ENCODE results near the gene GSTM2. TPM values are rescaled to one million over a fixed set of nuclear protein-coding genes. Genes with fewer than 3 reads are reported as not detected.

GSTM2 gene
- total RNA-seq, 1 experiment from 2014 or later: 10.7 TPM

DNA sequence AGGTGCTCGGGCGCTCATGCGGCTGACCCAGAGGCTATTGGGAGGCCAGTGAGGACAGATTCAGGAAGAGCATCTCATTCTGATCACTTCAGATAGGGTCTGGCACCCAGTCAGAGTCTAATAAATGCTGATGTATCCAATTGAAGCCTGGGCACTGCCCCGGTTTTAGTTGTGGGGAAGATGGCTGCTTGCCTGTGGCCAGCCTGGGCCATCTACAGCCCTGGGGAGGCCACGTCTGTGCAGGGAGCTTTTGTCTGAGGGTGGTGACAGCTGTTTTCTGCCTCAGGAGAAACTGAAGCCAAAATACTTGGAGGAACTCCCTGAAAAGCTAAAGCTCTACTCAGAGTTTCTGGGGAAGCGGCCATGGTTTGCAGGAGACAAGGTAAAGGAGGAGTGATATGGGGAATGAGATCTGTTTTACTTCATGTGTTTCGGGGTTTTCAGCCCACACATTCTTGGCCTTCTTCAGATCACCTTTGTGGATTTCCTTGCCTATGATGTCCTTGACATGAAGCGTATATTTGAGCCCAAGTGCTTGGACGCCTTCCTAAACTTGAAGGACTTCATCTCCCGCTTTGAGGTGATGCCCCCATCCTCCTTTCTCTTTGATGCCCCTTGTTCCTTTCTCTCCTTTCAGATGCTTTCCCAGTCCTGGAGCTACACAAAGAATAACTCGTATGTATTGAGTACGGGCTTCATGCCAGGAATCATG lies 47.0 kb downstream of the GSTM2 start:
- DNase-seq (ENCODE audit: low read depth): no peak

DNA sequence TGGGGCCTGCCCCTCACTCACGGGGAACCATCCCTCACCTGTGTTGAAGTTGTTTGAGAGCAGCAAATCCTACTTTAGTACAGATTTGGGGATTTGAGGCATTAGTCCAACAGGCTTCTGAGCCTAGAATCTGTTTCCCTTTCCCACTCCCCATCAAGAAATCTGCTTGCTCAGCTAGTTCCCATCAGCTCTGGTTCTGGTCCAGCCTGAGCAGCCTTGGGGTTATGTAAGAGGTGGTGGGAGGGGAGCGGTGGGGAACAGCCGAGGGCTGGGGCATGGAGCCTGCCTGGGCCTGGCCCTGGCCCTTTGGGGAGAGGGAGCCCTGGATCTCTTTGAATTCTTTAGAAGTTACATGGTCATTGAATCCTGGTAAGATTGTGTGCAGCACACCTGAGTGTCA lies 48.3 kb downstream of the GSTM2 start:
- DNase-seq (ENCODE audit: low read depth): no peak

DNA sequence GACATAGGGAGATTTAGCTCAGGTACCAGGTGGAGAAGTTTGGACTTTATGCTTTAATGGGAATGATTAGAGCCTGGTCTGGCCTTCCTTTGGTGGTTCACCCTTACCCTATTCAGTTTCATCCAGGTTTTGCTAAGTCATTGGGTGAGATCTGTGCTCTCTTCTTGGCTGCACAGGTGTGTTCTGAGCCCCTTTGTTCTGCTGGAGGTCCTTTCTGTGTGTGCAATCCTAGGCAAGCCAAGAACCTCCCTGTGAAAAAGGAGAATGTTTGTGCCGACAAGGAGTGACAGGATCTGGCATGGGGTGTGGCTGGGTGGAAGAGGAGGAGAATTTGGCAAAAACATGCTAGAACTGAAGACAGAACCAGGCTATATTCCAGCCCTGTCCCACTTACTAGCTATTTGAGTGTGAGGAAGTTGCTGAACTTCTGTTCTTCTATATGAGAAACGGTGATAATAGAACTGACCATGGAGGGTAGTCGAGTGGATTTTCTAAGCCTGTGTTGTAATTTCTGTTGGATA lies 48.8 kb downstream of the GSTM2 start:
- DNase-seq (ENCODE audit: low read depth): no peak

- DNase-seq (ENCODE audit: low read depth): no peak
Measured at GRCh38 chr1:109717729-109718128, 49.9 kb downstream of the GSTM2 start.

- peak; percentile 68 for DNase-seq (ENCODE audit: low read depth)
Measured at GRCh38 chr1:109718495-109718894, 50.6 kb downstream of the GSTM2 start.

GRCh38 chr1:109719337-109719837 lies 51.5 kb downstream of the GSTM2 start:
- peak; percentile 45 for DNase-seq (ENCODE audit: low read depth)

GRCh38 chr1:109721042-109721441 lies 53.2 kb downstream of the GSTM2 start:
- DNase-seq (ENCODE audit: low read depth): no peak

- DNase-seq (ENCODE audit: low read depth): no peak
Measured at GRCh38 chr1:109721971-109722370, 54.1 kb downstream of the GSTM2 start.

- DNase-seq (ENCODE audit: low read depth): no peak
Measured at GRCh38 chr1:109722908-109723691, 55.2 kb downstream of the GSTM2 start.

Other genes starting within 250 kb of the GSTM2 start
- gene PSMA5, start 241.6 kb upstream of the GSTM2 start, total RNA-seq (2014; rRNA removed; shearing (Covaris generic)): 119 and 162 TPM in 2 replicates
- gene SYPL2, start 201.5 kb upstream of the GSTM2 start, total RNA-seq (2014; rRNA removed; shearing (Covaris generic)): 0.05 TPM in 1 of 2 replicates, not detected in the other
- 2.4 and 5.0 TPM in 2 replicates for gene ATXN7L2, start 184.2 kb upstream of the GSTM2 start, total RNA-seq (2014; rRNA removed; shearing (Covaris generic))
- 6.6 and 8.0 TPM in 2 replicates for gene CYB561D1, start 174.0 kb upstream of the GSTM2 start, total RNA-seq (2014; rRNA removed; shearing (Covaris generic))
- gene AMIGO1, start 158.3 kb upstream of the GSTM2 start, total RNA-seq (2014; rRNA removed; shearing (Covaris generic)): 1.1 and 2.4 TPM in 2 replicates
- not detected in 2 replicates for gene GPR61, start 128.2 kb upstream of the GSTM2 start, total RNA-seq (2014; rRNA removed; shearing (Covaris generic))
- gene GNAI3, start 119.4 kb upstream of the GSTM2 start, total RNA-seq (2014; rRNA removed; shearing (Covaris generic)): 11.1 and 14.8 TPM in 2 replicates
- gene GNAT2, start 48.4 kb upstream of the GSTM2 start, total RNA-seq (2014; rRNA removed; shearing (Covaris generic)): 0.12 TPM in 1 of 2 replicates, not detected in the other
- 86.0 and 106 TPM in 2 replicates for gene AMPD2, start 48.2 kb upstream of the GSTM2 start, total RNA-seq (2014; rRNA removed; shearing (Covaris generic))
- 23.8 and 37.4 TPM in 2 replicates for gene GSTM4, start 12.0 kb upstream of the GSTM2 start, total RNA-seq (2014; rRNA removed; shearing (Covaris generic))
- gene GSTM1, start 19.8 kb downstream of the GSTM2 start, total RNA-seq (2014; rRNA removed; shearing (Covaris generic)): not detected in 2 replicates
- gene GSTM5, start 44.2 kb downstream of the GSTM2 start, total RNA-seq (2014; rRNA removed; shearing (Covaris generic)): not detected in 2 replicates
- 159 and 216 TPM in 2 replicates for gene GSTM3, start 73.0 kb downstream of the GSTM2 start, total RNA-seq (2014; rRNA removed; shearing (Covaris generic))
- not detected in 2 replicates for gene EPS8L3, start 95.9 kb downstream of the GSTM2 start, total RNA-seq (2014; rRNA removed; shearing (Covaris generic))
- gene CSF1, start 242.8 kb downstream of the GSTM2 start, total RNA-seq (2014; rRNA removed; shearing (Covaris generic)): 92.8 and 118 TPM in 2 replicates

Measured in M059J (cell line).